Kidney epithelial cell (primary cell): ENCODE data around the gene XPA. TPM values are rescaled to one million over a fixed set of nuclear protein-coding genes. Genes with fewer than 3 reads are reported as not detected.
A peak's percentile ranks its signal among the peaks of the same experiment; 100 is the strongest.
"Not testable (repeated sequence)": the region's sequence is repeated elsewhere in the genome, so short reads cannot be mapped to it uniquely, and the experiment has no call there.

Experiments
- DNase-seq: peaks from one replicate; pipeline ENCODE4 v3.0.0-alpha.2; 2010; ENCODE audit warnings: low read depth
- H3K27me3 ChIP-seq: 2 replicates; pipeline ENCODE4 v1.6.0; 2011; ENCODE audit warnings: low read length; ENCODE audit not compliant: control insufficient read depth, insufficient read depth
- H3K36me3 ChIP-seq: 2 replicates; pipeline ENCODE4 v1.5.1; 2011; ENCODE audit warnings: low read length; ENCODE audit not compliant: control insufficient read depth, insufficient read depth
- H3K4me3 ChIP-seq: 2 replicates; pipeline ENCODE4 v1.5.1; 2011; ENCODE audit warnings: low read depth, mild to moderate bottlenecking, control low read depth, low read length
- total RNA-seq: library from RNA; depleted of rRNA; stranded (reverse); fragments of >200 nt; gene quantifications from 2 replicates; pipeline ENCODE4 v1.2.3, GENCODE V29; 2015
- TF ChIP-seq, protein P1 (sequence below): IDR thresholded peaks from 2 replicates; pipeline ENCODE4 v1.5.1; 2011; ENCODE audit warnings: mild to moderate bottlenecking, moderate library complexity, low read length, control low read depth, inconsistent platforms; ENCODE audit not compliant: insufficient read depth, poor library complexity, severe bottlenecking

The XPA gene
- total RNA-seq: 10.9 and 12.5 TPM in 2 replicates

DNA sequence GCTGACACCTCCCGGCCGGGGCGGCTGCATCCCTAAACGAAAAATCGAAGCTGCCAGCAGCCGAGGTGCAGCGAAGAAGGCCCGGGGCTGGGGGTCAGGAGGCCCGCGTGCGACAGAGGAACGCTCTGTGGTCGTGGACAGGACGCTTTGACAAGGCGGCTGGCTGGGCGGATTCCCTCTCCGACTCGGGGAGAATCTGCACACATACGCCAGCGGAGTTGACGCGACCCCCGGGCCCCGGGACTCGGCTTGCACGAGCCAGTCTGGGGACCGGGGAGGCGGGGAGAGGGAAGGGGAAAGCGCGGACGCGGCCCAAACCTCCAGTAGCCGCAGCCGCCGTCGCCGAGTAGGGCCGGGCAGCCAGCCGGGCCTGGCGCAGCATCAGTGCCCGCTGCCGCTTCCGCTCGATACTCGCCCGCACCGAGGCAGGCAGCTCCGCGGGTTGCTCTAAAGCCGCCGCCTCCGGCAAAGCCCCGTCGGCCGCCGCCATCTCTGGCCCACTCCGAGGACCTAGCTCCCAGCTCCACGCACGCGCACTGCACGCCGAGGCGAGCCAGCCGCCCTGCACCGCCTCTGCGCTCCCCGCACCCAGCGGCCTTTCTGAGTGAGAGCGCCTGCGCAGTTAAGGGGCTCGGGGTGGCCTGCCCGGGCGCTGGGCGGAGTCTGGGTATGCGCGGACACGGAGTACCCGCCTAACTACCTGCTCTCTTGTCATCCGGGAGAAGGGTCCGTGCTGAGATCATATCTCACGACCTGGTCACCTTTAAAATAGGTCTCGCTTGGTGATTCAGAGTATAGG, at the start of gene XPA:
Gene XPA (minus strand): TSS at position 538 of the 799 bp plus-strand sequence. CDS start 48 bp downstream, at position 490.
- TF ChIP-seq, protein P1, sequence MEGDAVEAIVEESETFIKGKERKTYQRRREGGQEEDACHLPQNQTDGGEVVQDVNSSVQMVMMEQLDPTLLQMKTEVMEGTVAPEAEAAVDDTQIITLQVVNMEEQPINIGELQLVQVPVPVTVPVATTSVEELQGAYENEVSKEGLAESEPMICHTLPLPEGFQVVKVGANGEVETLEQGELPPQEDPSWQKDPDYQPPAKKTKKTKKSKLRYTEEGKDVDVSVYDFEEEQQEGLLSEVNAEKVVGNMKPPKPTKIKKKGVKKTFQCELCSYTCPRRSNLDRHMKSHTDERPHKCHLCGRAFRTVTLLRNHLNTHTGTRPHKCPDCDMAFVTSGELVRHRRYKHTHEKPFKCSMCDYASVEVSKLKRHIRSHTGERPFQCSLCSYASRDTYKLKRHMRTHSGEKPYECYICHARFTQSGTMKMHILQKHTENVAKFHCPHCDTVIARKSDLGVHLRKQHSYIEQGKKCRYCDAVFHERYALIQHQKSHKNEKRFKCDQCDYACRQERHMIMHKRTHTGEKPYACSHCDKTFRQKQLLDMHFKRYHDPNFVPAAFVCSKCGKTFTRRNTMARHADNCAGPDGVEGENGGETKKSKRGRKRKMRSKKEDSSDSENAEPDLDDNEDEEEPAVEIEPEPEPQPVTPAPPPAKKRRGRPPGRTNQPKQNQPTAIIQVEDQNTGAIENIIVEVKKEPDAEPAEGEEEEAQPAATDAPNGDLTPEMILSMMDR: no peak
- DNase-seq: peak; percentile 69

DNA sequence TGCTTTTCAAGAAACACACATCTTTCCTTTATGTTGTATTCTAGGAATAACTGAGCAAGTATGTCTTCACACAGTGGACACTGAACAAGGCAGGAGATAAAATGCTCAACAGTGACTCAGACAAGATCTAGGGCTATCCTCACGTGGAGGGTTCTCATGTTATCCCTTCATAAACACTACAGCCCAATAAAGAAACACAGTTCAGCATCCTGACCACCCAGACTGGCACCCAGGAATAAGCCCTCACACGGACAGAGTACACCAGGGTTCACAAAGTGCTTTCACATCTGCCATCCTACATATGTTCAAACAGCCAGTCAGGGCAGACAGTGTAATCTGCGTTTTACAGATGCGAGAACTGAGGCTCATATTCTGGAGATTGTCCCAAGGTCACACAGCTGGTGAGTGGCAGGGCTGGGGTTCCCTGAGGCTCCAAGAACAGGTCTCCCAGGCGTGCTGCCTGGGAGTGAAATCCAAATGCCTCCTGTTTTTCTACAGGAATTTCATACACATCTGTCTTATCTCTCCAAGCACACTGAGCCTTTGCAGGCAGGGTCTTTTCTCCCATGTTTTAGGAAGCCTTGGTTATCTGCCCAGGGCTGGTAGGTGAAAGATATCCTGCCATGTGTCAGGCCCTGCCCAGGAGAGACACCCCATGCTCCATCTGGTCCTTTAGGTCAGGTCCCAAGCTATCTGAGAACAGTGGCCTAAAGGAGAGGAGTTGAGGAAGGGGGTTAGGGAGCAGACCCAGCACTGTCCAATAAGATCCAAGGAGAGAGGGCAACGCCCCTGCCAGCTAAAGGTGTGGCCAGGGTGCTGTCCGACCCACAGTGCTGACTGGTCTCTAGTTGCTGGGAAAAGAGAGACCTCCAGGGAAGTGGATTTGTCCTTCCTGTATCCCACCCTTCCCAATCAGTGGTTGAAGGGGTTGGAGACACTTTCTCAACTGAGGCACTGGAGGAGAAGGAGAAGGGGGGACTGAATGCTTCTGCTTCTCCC, 47.9 kb upstream of the XPA start:
- H3K4me3 ChIP-seq: no peak overlapping the region
- no peak for DNase-seq
- no peaks in the 10 kb centered on the region for H3K36me3 ChIP-seq
- peaks cover 2% of the 10 kb centered on the region for H3K27me3 ChIP-seq
- TF ChIP-seq, protein P1: no peak

More for the DNA sequence above, at the start of gene XPA:
- Histone ChIP-seq H3K4me3 (peak within 1 kb of the TSS; percentile 90), H3K27me3 (no peaks in the 10 kb centered on the region), H3K36me3 (no peaks in the 10 kb centered on the region)

DNA sequence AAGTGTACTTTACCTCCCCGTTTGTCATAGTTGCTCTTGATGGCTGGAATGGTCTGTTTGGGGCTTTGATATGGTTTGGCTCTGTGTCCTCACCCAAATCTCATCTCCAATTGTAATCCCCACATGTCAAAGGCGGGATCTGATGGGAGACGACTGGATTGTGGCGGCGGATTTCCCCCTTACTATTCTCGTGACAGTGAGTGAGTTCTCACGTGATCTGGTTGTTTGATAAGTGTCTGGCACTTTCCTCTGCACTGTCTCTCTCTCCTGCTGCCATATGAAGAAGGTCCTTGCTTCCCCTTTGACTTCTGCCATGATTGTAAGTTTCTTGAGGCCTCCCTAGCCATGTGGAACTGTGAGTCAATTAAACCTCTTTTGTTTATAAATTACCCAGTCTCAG, 46.9 kb upstream of the XPA start:
- H3K36me3 ChIP-seq, DNase-seq, H3K27me3 ChIP-seq, H3K4me3 ChIP-seq: not testable (repeated sequence)

- Histone ChIP-seq H3K36me3 (no peaks in the 10 kb centered on the region), H3K27me3 (peaks cover 2% of the 10 kb centered on the region), H3K4me3 (no peak overlapping the region)
- no peak for DNase-seq
- TF ChIP-seq, protein P1: no peak
Measured at GRCh38 chr9:97742545-97742944, 45.4 kb upstream of the XPA start.

- Histone ChIP-seq H3K4me3 (no peak overlapping the region), H3K36me3 (no peaks in the 10 kb centered on the region), H3K27me3 (peaks cover 2% of the 10 kb centered on the region)
- no peak for DNase-seq
- TF ChIP-seq, protein P1: no peak
Measured at GRCh38 chr9:97741947-97742346, 44.8 kb upstream of the XPA start.
